ENCODE results near the gene UGT2A3.
"Not testable (repeated sequence)": the region's sequence is repeated elsewhere in the genome, so short reads cannot be mapped to it uniquely, and the experiment has no call there.

Gene UGT2A3

DNA sequence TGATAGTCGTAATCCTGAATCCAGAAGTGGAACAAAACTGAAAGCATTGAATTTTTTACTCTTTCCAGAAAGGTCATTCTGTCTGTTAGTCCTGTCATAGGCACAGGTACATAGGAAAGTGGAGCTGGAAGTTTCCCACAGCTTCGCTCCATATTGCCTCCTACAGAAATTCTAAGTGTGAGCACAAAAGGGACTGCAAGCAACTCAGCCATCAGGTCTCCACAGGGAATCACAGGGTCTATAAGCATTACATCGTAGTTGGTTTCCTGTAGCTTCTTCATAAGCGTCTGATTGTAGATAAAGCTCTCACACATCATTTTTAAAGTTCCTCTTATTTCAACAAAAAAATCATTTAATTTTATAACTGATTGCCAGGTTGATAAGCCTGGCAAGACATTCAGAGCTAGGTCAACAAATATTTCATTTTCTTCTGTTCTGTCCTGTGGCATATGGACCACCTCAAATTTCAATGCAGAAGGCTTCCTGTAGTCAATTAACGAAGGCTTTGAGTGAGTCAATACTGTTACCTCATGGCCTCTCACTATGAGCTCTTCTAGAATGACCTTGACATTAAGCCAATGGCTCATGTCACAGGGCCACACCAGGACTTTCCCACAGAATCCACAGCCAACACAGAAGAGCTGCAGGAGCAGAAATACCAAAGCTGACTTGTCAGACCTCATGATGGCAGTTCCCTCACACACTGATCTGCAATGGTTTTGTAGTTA, at the start of gene UGT2A3:
Gene UGT2A3 (minus strand): TSS at position 727 of the 728 bp plus-strand sequence. CDS start 44 bp downstream, at position 683.
- DNase-seq, result no peak

DNA sequence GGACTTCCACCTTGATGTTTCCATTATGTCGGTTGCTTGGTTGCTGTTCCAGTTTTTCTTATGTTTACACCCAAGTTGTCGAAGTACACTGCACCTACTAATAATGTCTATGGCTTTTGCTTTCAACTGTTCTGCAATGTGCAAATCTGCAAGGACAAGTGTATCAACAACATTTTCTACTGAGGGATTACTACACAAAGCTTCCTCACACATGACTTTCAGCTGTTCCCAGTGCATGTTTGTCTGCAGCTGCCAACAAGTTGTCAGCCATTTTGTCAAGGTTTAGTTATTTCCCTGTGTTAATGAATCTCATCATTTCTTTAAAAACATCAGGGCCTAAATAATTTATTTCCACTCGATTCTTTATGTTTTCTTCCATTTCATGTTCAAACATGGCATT, 45.4 kb upstream of the UGT2A3 start:
- no peak for DNase-seq

DNA sequence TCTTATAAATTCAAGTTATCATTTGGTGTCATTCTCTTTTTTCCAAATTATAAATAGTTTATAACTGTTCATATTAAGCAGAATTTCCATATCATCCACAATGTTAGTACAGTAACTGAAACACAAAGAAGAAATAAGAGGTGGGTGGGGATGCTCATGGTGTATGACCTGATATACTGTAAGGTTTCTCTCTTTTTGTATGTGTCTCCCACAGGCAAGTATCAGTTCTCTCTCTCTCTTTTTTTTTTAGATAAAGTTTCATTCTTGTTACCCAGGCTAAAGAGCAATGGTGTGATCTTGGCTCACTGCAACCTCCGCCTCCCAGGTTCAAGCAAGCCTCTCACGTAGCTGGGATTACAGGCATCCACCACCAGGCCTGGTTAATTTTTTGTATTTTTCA, 43.7 kb upstream of the UGT2A3 start:
- DNase-seq, result no peak

DNA sequence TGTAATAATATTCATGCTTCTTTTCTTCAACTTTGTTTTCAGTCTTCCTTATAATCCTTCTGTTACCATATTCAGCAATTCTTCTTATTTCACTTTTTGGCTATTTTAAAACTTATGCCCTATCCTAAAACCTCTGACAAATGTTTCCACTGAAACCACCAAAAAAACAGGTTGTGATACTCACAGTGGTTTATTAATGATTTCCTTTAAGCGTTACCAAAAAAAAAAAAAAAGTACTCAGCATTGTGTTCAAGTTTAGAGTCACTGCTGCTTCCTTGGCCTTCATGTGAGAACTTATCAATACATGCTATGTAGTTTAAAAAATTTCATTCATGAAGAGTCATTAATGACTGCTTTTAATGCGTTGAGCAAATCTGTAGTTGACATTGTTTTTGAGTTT, 35.4 kb upstream of the UGT2A3 start:
- DNase-seq, result no peak

DNA sequence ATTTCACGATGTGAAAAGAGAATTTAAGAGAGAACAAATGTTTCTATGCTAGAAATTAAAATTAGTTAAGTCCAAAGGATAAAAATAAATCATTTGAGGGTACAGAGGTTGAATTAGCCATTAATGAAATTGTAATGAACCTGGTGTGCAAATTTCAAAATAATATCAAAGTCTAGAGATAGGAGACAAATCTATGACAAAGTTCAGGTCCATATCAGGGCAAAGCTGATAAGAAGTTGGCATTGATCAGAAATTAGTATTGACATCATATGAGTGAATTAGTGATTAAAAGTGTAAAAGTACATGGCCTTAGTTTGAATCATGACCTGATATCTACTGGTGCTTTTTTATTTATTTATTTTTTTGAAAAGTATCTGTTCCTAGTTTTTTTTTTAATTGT, 33.8 kb upstream of the UGT2A3 start:
- DNase-seq, result no peak

DNA sequence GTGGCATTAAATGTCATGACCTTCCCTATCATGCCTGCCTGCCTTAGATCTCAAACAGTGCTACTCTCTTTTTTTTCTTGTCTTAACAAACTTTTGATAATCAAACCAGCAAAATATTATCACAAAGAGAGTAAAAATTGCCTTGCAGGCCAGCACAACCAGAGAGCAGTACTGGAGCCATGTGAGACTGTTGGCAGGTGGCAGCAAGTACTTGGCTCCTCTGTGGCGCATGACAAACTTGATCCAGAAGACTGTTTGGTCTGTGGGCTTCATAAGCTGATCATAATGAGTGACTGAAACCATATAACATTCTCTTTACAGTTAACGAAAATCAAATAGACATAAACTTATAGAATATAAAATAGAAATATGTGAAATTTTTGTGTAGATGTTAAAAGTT, 33.3 kb upstream of the UGT2A3 start:
- no peak for DNase-seq

DNA sequence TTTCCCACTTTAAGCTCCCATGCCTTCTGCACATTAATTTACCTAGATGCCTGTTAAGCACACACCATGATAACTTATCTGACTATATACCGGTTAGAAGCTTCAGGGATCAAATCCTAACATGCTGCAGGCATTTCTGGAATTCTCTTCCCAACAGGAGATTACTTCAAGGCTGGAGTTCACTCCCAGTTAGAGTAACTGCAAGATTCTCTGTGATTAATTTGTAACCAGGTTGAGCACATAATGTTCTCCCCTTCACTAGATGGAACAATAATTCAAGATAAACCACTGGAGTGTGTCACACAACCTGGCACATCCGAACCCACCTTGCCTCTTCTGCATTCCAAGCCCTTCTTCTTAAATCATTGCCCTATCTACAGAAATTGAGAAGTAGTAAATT, 11.8 kb upstream of the UGT2A3 start:
- no peak for DNase-seq

DNA sequence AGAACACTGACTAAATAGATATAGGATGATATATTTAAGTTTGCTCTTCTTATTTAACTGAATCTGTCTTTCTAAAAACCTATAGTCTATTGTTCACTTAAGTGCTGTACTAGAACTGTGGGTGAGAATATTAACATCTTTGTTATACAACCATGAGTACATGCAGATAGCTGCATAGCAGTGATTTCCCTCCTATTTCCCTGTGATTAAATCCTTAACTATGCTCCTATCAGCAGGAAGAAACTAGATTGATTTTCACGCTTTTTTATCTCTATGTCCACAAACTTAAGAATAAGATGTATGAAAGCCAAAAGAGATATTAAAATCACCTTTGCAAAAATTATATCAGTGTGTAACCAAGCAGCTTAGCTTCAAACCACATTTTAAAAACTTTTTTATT, 11.3 kb upstream of the UGT2A3 start:
- DNase-seq, result no peak

DNA sequence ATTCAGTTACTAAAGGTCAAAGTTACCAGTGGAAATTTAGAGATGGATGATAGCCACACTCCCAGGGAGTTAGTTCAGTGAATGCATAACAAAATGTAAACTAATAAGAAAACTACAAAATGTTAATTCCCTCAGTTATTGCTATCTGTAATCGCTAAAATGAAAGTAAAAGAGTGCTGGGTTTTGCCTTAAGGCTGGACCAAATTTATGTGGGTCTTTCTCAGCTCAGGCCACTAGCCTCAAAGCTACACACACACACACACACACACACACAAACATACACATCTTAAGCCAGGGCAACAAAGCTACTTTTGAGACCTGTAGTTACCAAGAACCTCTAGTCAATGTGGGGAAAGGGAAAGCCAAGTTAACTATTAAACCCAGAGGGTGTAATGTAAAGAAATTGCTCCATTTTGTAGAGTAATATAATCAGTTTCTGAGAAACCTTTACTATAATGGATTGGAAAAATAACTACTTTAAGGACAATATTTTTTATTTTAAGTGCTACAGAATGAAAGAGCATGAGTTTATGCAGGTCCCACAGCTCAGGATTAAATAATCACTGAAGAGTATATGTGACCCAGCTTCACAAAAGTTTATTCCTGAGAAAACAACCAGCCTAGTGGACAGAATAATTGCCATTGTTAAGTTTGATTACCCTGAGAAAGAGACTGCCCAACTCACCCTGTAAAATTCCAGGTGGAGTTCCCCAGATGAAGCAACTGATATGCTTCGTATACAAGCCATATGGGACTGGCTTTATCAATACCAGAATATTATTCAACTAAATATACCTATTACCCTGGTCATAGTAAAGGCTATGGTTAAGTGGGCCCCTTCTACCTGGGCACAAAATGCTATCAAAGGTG, 8.9 kb upstream of the UGT2A3 start:
- no peak for DNase-seq

DNA sequence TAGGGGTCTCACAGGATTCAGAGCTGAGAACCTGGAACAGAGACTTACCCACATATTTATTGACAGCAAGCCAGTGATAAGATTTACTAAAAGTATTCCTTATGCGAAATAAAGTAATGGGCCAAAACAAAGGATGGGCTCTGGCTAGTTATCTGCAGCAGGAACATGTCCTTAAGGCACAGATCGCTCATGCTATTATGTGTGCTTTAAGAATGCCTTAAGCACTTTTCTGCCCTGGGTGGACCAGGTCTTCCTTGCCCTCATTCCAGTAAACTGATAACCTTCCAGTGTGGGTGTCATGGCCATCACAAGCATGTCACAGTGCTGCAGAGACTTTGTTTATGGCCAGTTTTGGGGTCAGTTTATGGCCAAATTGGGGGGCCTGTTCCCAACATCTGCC, 7.5 kb upstream of the UGT2A3 start:
- not testable (repeated sequence) for DNase-seq

DNA sequence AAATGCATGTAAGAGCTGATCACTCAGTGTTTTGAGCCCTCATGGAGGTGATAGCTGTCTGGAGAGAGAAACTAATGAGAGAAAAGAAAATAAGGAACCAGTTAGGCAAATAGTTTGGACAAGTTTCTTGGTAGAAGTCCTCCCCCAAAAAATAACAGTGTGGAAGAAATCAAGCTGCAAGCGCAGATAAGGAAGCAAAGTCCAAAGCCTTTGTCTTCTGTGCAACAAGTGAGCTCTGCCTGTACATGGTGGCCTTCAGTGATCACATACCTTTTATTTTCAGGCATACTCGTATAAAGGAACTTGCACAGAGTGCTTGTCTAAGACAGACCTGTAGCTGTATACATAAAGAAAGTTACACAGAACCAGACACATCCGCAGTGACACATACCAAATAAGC, 2.5 kb upstream of the UGT2A3 start:
- DNase-seq, result no peak

DNA sequence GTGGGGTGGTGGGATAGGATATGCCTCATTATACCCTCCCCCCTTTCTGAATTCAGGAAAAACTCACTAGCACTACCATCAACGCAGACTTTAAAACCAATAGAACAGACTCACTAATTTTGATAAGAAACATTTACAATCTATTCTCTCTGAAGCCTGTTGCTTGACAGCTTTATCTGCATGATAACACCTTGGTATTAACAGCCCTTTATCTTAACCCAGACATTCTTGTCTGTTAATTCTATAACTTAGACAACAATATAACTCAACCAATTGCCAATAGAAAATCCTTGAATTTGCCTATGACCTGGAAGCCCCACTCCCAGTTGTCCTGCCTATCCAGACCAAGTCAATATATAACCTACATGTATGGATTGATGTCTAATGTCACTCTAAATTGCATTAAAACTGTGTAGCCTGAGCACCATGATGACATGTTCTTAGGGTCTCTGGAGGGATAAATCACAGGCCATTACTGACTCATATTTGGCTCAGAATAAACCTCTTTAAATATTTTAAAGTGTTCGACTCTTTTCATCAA, 1.5 kb upstream of the UGT2A3 start:
- DNase-seq, result no peak

DNA sequence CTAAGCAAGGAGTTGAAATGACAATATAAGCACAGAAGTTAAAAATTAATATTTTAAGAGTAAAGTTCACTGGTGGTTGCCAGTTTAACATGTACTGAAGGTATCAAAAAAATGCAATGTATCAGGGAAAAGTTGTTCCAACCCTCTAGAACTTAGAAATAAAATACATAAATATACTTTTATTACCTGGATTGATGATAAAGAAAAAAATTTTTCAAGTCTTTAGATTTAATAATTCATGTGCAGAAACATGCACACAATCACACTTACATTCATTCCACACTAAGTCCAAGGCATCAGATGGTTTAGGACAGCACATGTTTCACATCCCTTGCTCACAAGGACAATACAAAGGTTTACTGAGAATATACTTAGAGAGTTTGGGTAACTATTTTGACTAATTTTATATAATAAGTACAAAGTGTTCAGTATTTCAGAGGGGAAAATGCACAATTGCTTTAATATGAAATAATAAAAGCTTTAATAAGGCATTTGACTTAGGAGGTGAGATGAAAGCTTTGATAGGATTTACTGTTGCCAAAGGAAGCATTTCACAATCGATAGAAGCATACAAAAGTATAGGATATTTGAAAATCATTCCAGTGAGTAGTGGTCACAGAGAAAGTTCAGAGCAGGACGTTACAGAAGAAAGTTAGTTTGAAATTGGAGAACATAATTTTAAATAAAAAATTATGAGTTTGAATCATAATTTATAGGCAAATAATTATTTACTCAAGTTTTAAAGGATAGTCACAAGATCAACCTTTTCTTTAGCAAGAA, 392 bp upstream of the UGT2A3 start:
- no peak for DNase-seq

DNA sequence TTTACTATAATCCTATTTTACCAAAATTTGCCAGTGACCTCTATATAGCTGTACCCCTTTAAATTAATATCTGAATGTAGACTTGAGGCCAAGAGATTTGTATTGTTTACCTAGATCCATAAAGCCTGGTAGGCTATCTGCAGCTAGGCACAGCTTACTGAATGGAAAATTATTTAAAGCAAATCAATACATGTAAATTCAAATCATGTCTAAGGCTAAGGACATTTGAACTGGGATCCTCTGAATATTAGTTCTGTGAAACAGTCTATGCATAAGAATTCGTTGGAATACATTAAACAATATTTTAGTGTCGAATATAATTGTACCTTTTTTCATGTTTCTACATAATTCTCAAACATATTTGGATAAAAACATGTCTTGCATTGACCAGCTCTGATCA, 1.6 kb downstream of the UGT2A3 start:
- no peak for DNase-seq

DNA sequence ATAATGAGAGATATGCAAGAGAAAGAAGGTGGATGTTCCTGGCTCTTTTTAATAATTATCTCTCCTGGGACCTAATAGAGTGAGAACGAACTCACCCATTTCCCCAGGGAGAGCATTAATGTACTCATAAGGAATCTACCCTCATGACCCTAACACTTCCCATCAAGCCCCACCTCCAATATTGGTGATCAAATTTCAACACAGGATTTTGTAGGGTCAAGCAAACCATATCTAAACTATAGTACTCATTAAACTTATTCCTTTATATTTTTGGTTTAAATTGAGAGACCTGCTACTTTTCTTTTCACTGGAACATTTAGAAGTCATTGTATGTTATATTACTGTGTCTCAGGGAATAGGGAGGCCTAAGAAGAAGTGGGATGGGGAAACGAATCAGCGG, 2.6 kb downstream of the UGT2A3 start:
- DNase-seq, result no peak

DNA sequence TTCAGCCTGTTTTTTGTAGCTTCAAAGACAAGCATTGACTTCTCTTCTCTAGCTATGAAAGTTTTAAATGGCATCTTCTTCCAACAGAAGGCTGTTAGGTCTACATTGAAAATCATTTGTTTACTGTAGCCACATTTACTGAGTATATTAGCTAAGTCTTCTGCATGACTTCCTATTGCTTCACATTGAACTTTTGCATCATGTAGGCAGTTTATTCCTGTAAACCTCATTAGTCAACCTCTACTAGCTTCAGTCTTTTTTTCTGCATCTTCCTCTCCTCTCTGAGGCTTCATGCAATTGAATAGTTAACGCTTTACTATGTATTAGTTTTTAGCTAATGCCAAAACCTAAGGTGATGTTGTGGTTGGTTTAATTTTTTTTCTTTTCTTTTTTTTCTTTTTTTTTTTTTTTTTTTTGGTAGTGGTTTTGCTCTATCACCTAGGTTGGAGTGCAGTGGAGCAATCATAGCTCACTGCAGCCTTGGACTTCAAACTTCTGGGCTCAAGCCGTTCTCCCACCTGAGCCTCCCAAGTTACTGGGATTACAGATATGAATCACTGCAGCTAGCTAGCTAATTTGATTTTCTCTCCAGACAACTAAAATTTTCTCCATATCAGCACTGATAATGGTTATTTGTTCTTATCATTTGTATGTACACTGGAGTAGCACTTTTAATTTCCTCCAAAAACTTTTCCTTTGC, 3.4 kb downstream of the UGT2A3 start:
- no peak for DNase-seq

DNA sequence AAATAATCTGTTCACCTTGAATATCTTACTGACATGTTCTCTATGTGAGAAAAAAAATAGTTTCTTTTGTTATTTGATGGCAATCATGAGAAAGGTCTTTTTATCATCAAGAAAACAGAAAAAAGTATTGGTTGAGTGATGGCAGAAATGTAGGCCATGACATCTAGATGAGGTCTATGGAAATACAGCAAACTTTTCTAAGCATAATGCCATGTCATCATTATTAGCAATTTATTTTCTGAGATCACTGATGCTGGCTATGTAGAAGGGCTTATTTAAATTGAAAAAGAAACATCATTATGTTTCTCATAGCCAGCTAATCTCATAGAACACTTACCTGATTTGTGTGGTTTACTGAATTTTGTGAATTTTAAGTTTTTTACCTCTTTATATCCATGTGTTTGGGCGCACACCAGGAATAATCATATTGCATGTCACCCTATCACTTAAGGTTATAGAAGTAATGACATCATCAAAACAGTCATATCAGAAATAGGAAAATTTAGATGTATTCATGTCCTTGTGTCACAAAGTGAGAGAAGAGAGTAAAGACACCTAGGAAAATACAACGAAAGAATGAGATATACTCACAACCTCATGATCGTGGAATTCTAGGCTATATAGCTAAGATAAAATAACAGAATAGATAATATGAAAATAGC, 22.4 kb downstream of the UGT2A3 start:
- no peak for DNase-seq

DNA sequence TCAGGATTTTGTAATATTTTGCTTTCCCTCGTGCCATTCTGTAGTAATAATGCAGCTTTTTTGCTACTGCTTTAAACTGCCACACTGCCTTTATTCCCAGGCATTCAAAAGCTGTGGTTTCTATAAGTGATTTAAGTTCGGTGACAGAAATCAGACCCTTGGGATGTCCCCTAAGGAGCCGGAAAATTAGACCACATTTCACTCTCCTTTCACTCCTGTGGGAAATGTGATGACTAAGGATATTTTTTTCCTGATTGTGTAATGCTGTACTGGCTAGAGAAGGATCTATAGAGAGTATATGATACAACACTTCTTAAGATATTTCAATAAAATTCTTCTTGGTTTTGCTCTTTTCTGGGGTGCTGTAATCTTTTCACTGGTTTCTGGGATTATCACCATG, 24.4 kb downstream of the UGT2A3 start:
- DNase-seq, result no peak

DNA sequence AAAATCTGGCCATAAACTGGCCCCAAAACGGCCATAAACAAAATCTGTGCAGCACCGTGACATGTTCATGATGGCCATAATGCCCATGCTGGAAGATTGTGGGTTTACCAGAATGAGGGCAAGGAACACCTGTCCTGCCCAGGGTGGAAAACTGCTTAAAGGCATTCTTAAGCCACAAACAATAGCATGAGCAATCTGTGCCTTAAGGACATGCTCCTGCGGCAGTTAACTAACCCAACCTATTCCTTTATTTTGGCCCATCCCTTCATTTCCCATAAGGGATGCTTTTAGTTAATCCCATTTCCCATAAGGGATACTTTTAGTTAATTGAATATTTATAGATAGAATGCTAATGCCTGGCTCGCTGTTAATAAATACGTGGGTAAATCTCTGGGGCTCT, 29.4 kb downstream of the UGT2A3 start:
- not testable (repeated sequence) for DNase-seq

DNA sequence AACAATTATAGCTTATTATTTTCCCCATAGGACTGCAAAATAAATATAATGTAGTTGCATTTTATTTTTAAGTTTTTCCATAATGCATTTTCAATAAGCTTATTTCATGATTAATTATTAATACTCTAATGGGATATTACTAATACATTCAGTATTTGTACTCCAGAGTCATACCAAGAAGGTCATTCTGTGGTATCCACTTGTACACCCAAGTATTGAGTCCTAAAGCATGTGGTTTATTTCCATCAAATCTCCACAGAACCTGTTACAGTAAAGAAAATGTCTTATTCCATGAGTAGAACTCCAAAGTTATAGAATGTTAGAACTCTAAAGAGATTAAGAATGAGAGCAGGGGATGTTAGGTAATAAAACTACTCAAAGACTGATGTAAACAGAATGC, 30.6 kb downstream of the UGT2A3 start:
- no peak for DNase-seq

DNA sequence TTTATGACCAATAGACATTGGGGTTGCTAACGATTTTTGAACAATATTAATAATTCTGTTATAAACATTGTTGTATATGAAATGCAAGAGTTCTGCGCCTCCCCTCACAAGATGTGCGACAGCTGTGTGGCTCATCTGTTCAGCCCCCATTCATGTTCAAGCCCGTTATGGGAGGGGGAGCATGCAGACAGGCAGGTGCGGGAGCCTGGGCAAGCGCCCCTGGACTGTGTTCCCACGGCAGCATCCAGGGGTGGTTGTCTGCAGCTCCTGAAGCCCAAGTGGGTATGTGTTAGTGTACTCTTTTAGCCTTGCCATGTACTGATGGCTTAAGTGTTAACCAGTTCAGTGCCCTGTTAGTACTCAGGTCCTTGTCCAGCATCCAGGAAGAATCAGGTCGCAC, 34.6 kb downstream of the UGT2A3 start:
- DNase-seq, result no peak

DNA sequence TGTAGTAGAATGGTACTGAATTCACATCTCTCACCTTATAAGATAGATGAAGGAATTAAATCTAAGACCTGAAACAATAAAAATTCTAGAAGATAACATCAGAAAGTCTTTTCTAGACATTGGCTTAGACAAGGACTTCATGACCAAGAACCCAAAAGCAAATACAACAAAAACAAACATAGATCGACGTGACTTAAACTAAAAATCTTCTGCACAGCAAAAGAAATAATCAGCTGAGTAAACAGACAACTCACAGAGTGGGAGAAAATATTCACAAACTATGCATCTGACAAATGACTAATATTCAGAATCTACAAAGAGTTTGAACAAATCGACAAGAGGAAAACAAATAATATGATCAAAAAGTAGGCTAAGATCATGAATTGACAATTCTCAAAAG, 38.8 kb downstream of the UGT2A3 start:
- no peak for DNase-seq
